T1000 (cell line): ENCODE results near the gene EYA4.

Experiments used
- DNase-seq: peaks from one replicate; lab custom pipeline; 2025; ENCODE audit warnings: mixed read lengths; lab: John Stamatoyannopoulos, UW

The EYA4 gene

DNA sequence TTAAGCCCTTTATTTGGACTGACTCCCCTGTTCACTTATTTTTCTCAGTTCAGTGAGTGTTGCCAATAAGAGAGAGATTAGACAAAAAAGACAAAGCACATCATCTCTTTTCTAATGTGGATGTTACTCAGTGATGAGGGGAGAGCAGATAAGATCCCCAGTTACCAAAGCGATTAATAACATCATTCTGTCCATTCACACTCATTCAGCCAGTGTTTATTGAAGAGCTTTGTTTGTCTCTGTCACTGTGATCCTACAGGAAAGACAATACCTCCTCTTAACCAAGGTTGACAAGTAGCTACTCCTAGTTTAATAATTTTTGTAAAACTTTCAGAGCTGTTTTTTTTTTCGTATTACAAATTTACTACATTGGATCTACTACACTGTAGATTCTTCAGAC lies 163.0 kb downstream of the EYA4 start:
- no peak for DNase-seq

GRCh38 chr6:133404728-133405127 lies 163.6 kb downstream of the EYA4 start:
- DNase-seq, result no peak

DNA sequence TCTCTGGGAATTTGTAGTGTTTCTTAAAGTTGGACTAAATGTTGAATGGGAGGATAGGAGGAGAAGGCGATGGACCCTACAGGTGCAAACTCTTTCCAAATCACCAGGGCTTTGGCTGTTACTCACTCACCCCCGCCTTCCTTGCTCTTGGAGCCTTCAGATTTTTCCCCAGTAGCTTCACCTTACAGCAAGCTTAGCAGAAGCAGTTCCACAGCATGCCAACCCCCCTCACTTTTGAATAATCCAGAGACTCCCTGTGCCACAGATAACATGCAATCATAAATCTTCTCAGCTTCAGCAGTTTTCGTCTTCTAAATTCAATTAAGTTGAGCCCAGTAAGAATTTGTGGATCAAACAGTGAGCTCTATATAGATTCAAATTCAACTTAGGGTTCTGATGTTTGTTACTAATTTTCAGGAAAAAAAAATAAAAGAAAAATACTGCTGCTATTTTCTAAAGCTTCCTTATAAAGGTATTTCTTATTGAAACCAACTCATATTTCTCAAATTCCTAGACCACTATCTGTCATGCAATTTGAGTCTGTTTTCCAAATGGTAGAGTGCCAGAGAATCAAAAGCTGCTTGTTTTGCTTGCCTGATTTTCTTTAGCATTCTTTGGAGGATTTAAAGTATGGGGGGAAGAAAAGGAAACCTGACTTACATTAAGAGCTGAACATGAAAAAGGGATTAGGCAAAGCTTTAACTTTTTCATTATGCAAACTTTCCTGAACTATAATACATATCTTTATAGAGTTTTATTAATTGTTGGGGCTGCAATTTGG lies 166.4 kb downstream of the EYA4 start:
- DNase-seq, result no peak

- no peak for DNase-seq
These were observed 167.0 kb downstream of the EYA4 start for GRCh38 chr6:133408132-133408531.

DNA sequence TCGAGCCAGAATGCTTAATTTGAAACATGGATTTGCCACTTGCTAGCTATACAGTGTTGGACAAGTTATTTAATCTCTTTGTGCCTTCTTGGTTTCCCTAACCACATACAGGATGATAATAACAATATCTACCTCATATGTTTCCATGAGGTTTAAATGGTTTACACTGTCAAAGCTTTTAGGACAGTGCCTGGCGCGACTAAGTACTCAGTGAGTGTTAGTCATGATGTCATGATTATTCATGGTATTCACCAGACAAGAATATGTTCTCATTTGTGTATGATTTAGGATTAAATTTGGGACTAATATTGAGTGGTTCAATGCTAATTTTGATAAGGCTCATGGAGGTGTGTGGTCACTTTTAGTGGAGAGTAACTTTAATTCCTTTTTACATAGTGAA lies 167.4 kb downstream of the EYA4 start:
- DNase-seq, result no peak

GRCh38 chr6:133410638-133411435 lies 169.7 kb downstream of the EYA4 start:
- no peak for DNase-seq

DNA sequence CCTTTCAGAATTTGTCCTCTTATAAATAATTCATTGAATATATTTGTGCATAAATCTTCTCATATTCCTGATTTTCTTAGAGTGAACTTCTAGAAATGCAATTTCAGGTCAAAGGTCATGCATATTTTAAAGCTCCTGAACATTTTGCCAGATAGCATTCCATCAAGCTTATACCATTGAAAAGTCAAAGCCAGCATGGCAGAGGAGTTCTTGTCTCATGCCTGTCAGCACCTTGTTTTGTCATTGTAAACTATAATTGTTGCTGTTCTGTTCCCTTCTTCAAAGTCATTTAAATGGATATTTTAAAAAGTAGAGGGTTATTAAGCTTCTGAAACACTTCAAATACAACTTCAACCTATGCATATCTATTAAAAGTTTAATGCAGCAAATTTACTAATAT lies 170.6 kb downstream of the EYA4 start:
- DNase-seq, result no peak

DNA sequence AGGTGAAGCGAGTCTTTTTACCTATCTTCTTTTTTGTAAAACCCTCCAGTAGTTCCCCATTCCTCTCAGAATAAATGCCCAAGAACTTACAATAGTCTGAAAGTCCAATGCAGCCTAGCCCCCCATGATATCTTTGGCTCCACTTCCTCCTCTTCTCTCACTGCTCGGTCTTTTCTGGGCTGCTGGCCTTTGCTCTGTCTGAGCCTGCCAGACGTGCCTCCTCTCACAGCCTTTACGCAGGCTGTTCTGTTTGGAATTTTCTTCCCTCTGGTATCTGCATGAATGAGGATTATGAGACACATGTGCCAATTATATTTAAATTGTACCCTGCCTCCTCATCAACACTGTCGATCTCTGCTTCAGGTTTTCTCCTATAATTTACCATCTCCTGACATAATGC lies 174.1 kb downstream of the EYA4 start:
- DNase-seq, result no peak

DNA sequence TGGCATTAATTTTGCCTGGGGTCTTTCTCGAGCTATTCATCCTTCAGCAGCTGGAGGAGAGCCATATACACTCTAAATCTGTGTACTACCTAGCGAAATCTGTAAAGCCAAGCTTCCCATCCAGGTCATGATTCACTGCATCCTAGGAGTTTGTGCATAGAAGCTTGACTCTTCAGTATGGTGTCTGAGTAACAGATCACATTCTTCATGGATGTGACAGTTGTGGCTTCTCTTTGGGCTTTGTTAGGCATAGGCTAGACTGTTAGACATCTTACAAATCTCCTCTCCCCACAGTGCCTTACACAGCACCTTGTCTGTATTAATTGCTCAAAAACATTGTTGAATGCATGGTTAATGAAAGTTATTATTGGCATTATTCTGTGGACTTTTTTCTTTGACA lies 177.0 kb downstream of the EYA4 start:
- DNase-seq, result no peak

GRCh38 chr6:133423242-133423641 lies 182.1 kb downstream of the EYA4 start:
- DNase-seq, result no peak

- DNase-seq, result no peak
These were observed 183.2 kb downstream of the EYA4 start for GRCh38 chr6:133424359-133424758.

DNA sequence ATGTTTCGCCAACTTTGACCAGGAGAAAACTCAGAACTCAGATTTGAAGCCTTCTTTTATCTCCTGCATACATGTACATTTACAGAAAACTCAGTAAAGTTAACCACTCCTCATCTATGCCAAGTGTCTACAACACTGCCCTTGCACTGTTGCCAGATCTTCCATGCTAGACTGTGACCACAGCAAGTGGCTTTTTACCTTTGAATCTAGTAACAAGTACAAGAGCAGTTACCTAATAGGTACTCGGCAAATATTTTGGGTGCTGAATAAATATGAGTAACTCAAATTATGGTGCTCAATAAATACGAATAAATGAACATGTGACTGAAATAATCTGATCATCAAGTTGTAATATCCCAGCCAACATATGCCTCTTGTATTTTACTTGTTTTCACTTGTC lies 184.9 kb downstream of the EYA4 start:
- DNase-seq, result no peak

- no peak for DNase-seq
These were observed 187.1 kb downstream of the EYA4 start for GRCh38 chr6:133428295-133428694.

- DNase-seq, result no peak
These were observed 189.4 kb downstream of the EYA4 start for GRCh38 chr6:133430530-133430929.

DNA sequence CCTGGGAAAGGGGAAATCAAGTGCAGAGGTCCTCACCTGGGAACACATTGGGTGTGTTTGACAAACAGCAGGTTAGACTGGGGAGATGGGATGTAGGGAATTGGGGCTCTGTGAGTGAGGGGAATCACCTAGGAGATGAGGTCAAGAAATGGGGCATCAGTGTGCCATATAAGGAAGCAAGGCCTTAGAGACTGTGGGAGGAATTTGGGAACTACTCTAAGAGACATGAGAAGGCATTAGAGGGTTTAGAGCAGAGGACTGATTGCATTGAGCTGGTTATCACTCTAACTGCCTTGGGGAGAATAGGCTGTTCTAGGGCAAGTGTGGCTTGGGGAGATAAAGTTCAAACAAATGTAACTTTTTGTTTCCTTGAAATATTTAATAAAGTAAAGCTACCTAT lies 189.9 kb downstream of the EYA4 start:
- no peak for DNase-seq

DNA sequence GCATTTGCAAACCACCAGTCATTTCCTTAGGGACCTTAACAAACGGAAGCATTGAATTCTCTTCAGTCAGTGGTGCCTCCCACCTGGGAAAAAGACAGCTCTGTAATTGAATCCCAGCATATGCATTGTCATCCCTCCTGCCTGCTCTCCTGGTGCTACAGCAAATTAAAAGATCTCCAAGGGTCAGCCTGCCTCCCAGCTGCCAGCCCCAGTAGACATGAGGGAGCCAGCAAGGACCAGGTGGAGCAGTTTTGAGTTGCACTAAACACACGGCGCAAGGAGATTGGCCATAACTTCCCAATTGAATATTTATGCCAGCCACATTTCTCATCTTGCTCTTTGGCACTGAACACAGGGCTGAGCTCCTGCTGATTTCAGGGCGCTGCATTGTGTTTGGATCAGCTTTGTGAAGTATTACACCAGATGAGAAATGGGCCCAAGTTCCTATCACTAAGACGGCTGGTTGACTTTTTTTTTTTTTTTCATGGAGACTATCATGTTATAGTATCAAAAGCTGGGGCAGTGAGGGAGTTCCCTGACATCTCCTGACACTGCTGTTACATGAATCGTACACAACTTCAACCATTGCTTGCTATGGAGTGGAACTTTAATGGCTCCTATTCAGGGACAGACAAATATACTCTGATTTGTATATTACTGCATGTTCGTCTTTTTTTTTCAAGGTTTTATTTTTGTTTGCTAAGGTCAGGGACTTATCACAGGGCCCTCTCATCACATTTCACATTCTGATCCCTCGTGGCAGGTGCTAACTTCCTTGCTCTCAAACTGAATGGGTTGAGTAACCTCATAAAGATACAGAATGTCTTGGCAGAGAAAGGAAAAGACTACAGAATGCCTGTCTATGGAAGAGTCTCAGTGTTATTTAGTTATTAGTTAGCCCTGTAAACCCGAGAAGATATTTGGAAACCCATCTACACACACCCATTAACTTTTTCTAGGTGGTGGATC lies 191.1 kb downstream of the EYA4 start:
- no peak for DNase-seq

GRCh38 chr6:133435065-133435728 lies 194.0 kb downstream of the EYA4 start:
- DNase-seq, result no peak

GRCh38 chr6:133436652-133437051 lies 195.5 kb downstream of the EYA4 start:
- DNase-seq, result no peak

DNA sequence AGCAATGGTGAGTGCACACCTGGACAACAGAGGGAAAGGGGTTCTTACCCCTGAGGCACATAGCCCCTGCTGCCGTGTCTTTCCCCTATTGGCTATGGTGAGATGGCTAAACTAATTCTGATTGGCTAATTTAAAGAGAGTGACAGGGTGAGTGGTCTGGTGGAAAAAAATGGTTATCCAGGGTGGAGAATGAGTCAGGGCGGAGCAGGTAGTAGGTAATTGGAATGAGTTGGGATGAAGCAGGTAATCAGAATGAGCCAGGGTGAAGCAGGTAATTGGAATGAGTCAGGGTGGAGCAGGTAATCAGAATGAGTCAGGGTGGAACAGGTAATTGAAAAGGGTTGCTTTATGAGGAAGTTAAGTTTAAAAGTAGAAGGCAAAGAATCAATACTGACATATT lies 200.3 kb downstream of the EYA4 start:
- no peak for DNase-seq

GRCh38 chr6:133446789-133447188 lies 205.6 kb downstream of the EYA4 start:
- no peak for DNase-seq

DNA sequence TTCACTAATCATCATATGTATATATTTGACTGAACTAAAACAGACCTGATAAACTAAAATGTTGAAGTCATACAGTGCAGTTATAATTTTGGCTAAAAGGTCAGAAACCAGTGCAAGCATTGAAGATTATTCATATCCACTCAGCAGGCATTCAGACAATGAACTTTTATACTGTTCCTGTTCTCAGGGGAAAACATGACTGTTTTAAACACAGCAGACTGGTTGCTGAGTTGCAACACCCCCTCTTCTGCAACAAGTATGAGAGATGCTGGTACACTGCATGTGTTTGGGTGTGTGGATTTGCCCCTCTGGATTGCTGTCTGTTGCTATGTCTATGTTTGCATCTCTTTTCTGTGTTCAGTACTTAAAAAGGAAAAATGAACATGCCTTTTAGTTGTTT lies 206.8 kb downstream of the EYA4 start:
- DNase-seq, result no peak

DNA sequence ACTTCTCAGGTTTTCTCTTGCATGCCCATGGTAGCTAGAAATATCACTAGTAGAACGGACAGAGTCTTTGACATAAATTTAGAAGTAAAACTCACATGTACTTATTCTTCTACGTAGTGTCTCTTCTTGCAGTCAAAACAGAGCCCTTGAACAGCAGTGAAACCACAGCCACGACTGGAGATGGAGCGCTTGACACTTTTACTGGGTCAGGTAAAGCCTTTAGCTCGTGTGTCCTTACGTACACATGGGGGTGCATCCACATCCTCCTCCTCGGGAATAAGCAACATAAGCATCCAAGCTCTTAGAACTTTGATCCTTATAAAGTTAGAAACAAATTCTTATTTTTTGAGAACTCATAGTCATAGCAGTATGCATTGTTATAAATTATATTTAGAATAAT lies 215.3 kb downstream of the EYA4 start:
- DNase-seq, result no peak
